D721Med (cell line): ENCODE data around the gene CDKN1A.

ENCODE experiments used
- DNase-seq: peaks from one replicate; pipeline ENCODE4 v3.0.0; 2011; ENCODE audit warnings: low spot score; ENCODE audit not compliant: insufficient read length
- FAIRE-seq: peaks from 2 replicates; lab custom pipeline; 2011; peaks lifted over from hg19 to GRCh38; lab: Jason Lieb, UNC
- TF ChIP-seq, protein P1 (sequence below): IDR thresholded peaks from 2 replicates; pipeline ENCODE4 v1.5.1; 2012; ENCODE audit warnings: mild to moderate bottlenecking, control low read depth; ENCODE audit not compliant: insufficient read depth; ENCODE audit errors: missing control alignments

CDKN1A gene

GRCh38 chr6:36678488-36679042 is at the start of gene CDKN1A:
Gene CDKN1A, plus strand, starts transcription at chr6:36678714. Its CDS starts 5,388 bp downstream, at chr6:36684102.
- TF ChIP-seq, protein P1, sequence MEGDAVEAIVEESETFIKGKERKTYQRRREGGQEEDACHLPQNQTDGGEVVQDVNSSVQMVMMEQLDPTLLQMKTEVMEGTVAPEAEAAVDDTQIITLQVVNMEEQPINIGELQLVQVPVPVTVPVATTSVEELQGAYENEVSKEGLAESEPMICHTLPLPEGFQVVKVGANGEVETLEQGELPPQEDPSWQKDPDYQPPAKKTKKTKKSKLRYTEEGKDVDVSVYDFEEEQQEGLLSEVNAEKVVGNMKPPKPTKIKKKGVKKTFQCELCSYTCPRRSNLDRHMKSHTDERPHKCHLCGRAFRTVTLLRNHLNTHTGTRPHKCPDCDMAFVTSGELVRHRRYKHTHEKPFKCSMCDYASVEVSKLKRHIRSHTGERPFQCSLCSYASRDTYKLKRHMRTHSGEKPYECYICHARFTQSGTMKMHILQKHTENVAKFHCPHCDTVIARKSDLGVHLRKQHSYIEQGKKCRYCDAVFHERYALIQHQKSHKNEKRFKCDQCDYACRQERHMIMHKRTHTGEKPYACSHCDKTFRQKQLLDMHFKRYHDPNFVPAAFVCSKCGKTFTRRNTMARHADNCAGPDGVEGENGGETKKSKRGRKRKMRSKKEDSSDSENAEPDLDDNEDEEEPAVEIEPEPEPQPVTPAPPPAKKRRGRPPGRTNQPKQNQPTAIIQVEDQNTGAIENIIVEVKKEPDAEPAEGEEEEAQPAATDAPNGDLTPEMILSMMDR, result no peak
- no peak for FAIRE-seq
- DNase-seq, result no peak

GRCh38 chr6:36629784-36630183 is 48.7 kb upstream of the CDKN1A start:
- DNase-seq (no peak), FAIRE-seq (no peak)
- TF ChIP-seq, protein P1, result no peak

GRCh38 chr6:36631326-36632011 is 47.0 kb upstream of the CDKN1A start:
- DNase-seq, result no peak
- no peak for FAIRE-seq
- TF ChIP-seq, protein P1, result no peak

- FAIRE-seq, result no peak
- TF ChIP-seq, protein P1, result no peak
- DNase-seq, result no peak
Measured at GRCh38 chr6:36633370-36633769, 45.1 kb upstream of the CDKN1A start.

DNA sequence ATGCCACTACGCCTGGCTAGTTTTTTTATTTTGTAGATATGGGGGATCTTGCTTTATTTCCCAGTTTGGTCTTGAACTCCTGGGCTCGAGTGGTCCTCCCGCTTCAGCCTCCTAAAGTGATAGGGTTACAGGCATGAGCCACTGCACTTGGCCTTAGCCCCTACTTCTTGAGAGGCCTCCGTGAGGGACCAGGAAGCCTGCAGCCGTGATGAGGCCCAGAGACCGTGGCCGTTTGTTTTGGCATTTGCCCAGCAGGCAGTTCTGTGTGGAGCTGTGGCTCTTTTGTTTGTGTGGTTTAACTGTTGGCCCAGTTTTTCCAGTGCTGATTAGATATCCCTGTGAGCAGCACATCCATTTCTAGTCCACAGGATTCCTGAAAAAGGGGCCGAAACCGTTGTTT is 44.6 kb upstream of the CDKN1A start:
- FAIRE-seq, result no peak
- DNase-seq, result no peak
- TF ChIP-seq, protein P1, result no peak

DNA sequence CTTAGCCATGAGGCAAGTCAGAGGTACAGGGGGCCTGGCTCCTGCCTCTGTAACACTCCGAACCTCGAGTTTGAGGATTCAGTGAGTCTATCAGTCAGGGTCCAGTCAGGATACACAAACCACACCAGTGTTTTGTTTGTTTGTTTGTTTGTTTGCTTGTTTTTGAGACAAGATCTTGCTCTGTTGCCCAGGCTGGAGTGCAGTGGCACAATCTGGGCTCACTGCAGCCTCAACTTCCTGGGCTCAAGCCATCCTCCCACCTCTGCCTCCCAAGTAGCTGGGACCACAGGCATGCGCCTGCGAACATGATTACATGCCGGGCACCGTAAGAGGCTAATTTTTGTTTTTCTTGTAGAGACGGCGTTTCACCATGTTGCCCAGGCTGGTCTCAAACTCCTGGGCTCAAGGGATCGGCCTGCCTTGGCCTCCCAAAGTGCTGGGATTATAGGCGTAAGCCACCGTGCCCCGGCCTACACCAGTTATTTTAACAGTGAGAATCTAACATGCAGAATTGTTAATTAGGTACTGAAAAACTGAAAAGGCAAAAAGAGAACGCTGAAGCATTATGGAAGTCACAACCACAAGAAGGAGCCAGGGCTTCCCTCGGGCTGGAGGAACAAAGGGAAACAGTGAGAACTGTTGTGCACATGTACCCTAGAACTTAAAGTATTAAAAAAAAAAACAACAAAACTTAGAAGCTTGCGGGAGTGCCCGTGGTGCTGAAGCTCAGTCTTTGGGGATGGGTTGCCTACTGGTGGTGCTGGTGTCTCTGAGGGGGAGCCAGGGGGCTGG is 44.0 kb upstream of the CDKN1A start:
- FAIRE-seq (no peak), DNase-seq (no peak)
- TF ChIP-seq, protein P1, result no peak
